ENCODE results near the gene ACOXL. TPM values are rescaled to one million over a fixed set of nuclear protein-coding genes. Genes with fewer than 3 reads are reported as not detected.
A peak's percentile ranks its signal among the peaks of the same experiment; 100 is the strongest.

ACOXL gene
- total RNA-seq, 3 donors from 2014 or later, result 0.24 to 0.32 (median 0.30) TPM

- no peaks in the 10 kb centered on the region for H3K9me3 Mint-ChIP-seq
- peaks cover 35% of the 10 kb centered on the region for H3K4me1 Mint-ChIP-seq (ENCODE audit: low read depth)
- peak; percentile 69 to 80 for ATAC-seq
- H3K4me3 Mint-ChIP-seq, result no peak overlapping the region
- H3K27me3 Mint-ChIP-seq (ENCODE audit: low read depth), result peaks cover 20% of the 10 kb centered on the region
- H3K36me3 Mint-ChIP-seq (ENCODE audit: insufficient read depth), result no peaks in the 10 kb centered on the region
- DNase-seq, result no peak
Observed at GRCh38 chr2:110865188-110865587, 132.8 kb downstream of the ACOXL start.

DNA sequence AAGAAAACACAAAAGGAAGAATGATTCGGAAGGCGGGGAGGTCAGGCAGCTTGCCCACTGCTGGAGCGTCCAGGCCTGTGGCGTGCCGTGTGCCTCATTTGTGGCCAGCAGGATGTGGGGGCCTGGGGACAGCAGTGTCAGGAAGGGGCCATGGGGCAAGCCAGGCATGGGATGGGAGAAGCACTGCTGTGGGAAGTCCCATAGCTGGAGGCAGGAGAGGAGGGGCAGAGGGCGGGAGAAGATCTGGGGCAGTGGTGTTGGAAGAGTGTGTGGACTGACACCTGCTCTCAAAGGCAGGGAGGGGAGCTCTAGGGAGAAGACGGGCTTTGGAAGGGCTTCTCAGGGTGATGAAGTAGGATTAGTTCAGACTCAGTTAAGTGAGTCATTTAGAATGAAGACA lies 133.7 kb downstream of the ACOXL start:
- H3K4me3 Mint-ChIP-seq, result no peak overlapping the region
- H3K27me3 Mint-ChIP-seq (ENCODE audit: low read depth), result peaks cover 17% of the 10 kb centered on the region
- H3K9me3 Mint-ChIP-seq, result no peaks in the 10 kb centered on the region
- peaks cover 27% of the 10 kb centered on the region for H3K4me1 Mint-ChIP-seq (ENCODE audit: low read depth)
- ATAC-seq, result peak; percentile 11 to 12
- H3K36me3 Mint-ChIP-seq (ENCODE audit: insufficient read depth), result no peaks in the 10 kb centered on the region
- no peak for DNase-seq

- peaks cover 26% of the 10 kb centered on the region for H3K4me1 Mint-ChIP-seq (ENCODE audit: low read depth)
- H3K9me3 Mint-ChIP-seq, result no peaks in the 10 kb centered on the region
- ATAC-seq, result peak; percentile 80 to 91
Observed at GRCh38 chr2:110866466-110866865, 134.1 kb downstream of the ACOXL start.

DNA sequence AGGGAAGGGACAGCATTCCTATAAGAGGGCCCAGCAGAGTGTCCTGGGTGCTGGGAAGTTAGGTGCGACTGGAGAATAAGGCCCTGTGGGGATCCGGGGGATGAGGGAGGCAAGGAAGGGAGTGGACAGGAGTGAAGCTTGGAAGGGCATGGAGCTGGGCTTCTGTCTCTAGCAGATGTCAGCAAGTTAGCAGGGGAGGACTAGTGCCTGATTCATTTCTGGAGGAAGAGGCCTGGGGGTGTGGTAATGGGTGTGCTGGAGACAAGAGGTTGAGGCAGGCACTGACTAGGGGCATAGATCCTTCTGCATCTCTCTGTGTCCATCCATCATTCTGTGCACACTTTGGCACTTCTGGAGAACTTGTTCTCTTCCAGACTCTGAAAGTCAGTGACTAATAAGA lies 134.7 kb downstream of the ACOXL start:
- peaks cover 26% of the 10 kb centered on the region for H3K4me1 Mint-ChIP-seq (ENCODE audit: low read depth)
- H3K9me3 Mint-ChIP-seq, result no peaks in the 10 kb centered on the region
- H3K4me3 Mint-ChIP-seq, result no peak overlapping the region
- peaks cover 10% of the 10 kb centered on the region for H3K27me3 Mint-ChIP-seq (ENCODE audit: low read depth)
- no peak for ATAC-seq
- no peak for DNase-seq
- no peaks in the 10 kb centered on the region for H3K36me3 Mint-ChIP-seq (ENCODE audit: insufficient read depth)

More at GRCh38 chr2:110866466-110866865, 134.1 kb downstream of the ACOXL start:
- DNase-seq, result no peak
- peaks cover 15% of the 10 kb centered on the region for H3K27me3 Mint-ChIP-seq (ENCODE audit: low read depth)
- H3K4me3 Mint-ChIP-seq, result no peak overlapping the region
- no peaks in the 10 kb centered on the region for H3K36me3 Mint-ChIP-seq (ENCODE audit: insufficient read depth)

DNA sequence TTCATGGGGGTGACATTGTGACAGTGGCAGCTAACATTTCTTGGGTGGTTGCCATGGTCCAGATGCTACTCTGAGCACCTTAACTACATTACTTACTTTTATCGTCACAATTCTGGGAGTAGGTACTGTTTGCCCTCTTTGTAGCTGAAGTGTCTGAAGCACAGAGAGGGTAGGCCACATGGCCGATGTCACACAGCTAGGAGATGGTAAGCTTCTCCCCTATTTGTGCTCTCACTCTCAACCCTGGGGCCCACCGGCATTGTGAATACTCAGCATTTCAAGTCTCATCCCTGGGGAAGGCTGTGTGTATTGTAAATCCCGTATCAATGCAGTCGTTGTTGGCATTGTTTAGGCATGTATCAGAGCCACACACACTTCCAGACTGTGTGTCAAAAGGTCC lies 136.6 kb downstream of the ACOXL start:
- H3K4me1 Mint-ChIP-seq (ENCODE audit: low read depth), result peaks cover 26% of the 10 kb centered on the region
- no peaks in the 10 kb centered on the region for H3K36me3 Mint-ChIP-seq (ENCODE audit: insufficient read depth)
- no peak overlapping the region for H3K4me3 Mint-ChIP-seq
- ATAC-seq, result no peak
- DNase-seq, result no peak
- peaks cover 10% of the 10 kb centered on the region for H3K27me3 Mint-ChIP-seq (ENCODE audit: low read depth)
- no peaks in the 10 kb centered on the region for H3K9me3 Mint-ChIP-seq

GRCh38 chr2:110869472-110870446 lies 137.4 kb downstream of the ACOXL start:
- H3K4me1 Mint-ChIP-seq (ENCODE audit: low read depth), result peaks cover 23% of the 10 kb centered on the region
- ATAC-seq, result no peak
- no peak for DNase-seq
- H3K4me3 Mint-ChIP-seq, result no peak overlapping the region
- H3K36me3 Mint-ChIP-seq (ENCODE audit: insufficient read depth), result no peaks in the 10 kb centered on the region
- no peaks in the 10 kb centered on the region for H3K9me3 Mint-ChIP-seq
- H3K27me3 Mint-ChIP-seq (ENCODE audit: low read depth), result peaks cover 10% of the 10 kb centered on the region

GRCh38 chr2:110870545-110870944 lies 138.2 kb downstream of the ACOXL start:
- no peaks in the 10 kb centered on the region for H3K36me3 Mint-ChIP-seq (ENCODE audit: insufficient read depth)
- H3K4me3 Mint-ChIP-seq, result no peak overlapping the region
- H3K4me1 Mint-ChIP-seq (ENCODE audit: low read depth), result peaks cover 15% of the 10 kb centered on the region
- ATAC-seq, result no peak
- H3K9me3 Mint-ChIP-seq, result no peaks in the 10 kb centered on the region
- peaks cover 10% of the 10 kb centered on the region for H3K27me3 Mint-ChIP-seq (ENCODE audit: low read depth)
- no peak for DNase-seq

DNA sequence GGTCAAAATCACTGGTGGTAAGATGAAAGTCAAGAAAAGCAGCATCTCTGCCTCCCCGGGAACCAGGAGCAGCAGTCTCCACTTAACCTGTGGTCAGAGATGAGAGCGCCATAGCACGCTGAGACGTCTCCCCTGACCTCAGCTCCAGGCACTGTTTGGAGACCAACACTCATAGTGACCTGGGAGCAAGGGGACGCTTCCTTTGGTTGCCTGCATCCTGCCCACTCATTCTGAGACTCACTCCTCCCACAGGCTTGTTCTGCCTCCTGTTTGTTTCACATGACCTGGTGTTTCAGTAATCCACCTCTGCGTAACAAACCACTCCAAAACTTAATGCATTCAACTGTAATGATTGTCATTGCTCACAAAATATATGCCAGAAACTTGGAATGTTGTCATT lies 139.3 kb downstream of the ACOXL start:
- H3K4me3 Mint-ChIP-seq, result no peak overlapping the region
- DNase-seq, result no peak
- H3K27me3 Mint-ChIP-seq (ENCODE audit: low read depth), result peaks cover 10% of the 10 kb centered on the region
- H3K36me3 Mint-ChIP-seq (ENCODE audit: insufficient read depth), result no peaks in the 10 kb centered on the region
- H3K9me3 Mint-ChIP-seq, result no peaks in the 10 kb centered on the region
- ATAC-seq, result peak; percentile 13 to 32
- peaks cover 5% of the 10 kb centered on the region for H3K4me1 Mint-ChIP-seq (ENCODE audit: low read depth)

- Mint-ChIP-seq H3K4me3 (no peak overlapping the region), H3K9me3 (no peaks in the 10 kb centered on the region), H3K27me3 (ENCODE audit: low read depth) (peaks cover 10% of the 10 kb centered on the region), H3K36me3 (ENCODE audit: insufficient read depth) (no peaks in the 10 kb centered on the region), H3K4me1 (ENCODE audit: low read depth) (peaks cover 2% of the 10 kb centered on the region)
- ATAC-seq (peak in 1 of 2 donors; percentile 7), DNase-seq (no peak)
Observed at GRCh38 chr2:110872521-110872920, 140.1 kb downstream of the ACOXL start.

DNA sequence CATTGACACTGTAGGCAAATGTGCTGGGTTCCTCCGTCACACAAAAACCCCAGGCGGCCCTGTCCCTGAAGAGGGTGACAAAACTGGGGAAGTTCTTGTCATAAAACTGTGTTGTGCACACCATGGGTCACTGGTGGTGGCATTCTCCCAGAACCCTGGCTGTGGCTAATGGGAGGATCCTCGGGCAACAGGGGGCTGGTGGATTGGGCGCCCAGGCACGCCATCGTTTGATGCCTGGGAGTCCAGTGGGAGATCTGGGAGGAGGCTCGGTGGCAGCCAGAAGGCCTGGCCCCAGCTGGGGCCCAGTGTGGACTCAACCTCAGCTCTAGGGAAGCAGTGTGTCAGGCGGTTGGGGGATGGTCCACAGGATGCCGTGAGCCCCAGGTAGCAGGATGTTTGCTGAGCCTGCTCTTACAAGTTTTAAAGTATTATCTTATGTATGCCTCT lies 140.7 kb downstream of the ACOXL start:
- Mint-ChIP-seq H3K4me3 (no peak overlapping the region), H3K36me3 (ENCODE audit: insufficient read depth) (no peaks in the 10 kb centered on the region), H3K4me1 (ENCODE audit: low read depth) (peaks cover 2% of the 10 kb centered on the region), H3K27me3 (ENCODE audit: low read depth) (peaks cover 12% of the 10 kb centered on the region), H3K9me3 (peaks cover 2% of the 10 kb centered on the region)
- DNase-seq (no peak), ATAC-seq (peak; percentile 58 to 66)

DNA sequence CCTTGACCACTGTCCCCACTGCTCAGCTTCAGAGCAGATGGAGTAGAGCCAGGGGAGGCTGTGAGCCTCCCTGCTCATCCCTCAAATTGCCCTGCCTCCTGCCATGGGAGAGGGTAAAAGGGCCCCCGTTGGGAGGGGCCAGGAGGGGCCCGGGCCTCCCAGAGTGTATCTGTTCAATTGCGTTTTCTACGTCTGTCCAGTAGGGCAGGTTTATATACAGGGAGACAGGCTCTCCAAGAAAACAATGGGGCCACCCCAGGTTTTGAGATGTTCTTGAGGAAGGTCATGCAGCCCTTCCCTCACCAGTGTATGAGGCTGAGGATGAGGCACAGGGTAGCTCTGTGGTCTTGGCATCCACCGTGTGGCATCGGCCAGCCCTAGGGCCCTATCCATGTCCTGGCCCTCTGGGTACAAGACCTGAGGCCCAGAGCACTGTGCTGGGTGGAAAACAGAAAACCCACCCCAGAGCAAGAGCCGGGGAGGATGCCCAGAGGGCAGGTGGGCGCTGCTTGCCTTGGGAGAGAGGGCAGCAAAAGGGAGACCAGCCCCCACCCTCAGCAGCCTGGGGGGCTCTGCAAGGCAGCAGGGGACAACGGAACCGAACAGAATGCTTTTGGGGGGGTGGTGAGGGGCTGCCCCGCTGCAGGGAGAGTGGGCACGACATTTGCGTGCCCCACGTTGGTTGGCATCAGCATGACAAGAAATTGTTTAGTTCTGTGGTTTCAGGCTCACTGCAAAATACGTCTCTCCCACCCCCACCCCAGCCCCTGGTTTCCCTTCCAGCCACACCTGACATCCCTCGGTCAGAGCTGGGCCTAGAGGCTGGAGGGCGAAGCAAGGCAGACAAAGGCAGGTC lies 141.5 kb downstream of the ACOXL start:
- Mint-ChIP-seq H3K4me3 (no peak overlapping the region), H3K4me1 (ENCODE audit: low read depth) (peaks cover 2% of the 10 kb centered on the region), H3K36me3 (ENCODE audit: insufficient read depth) (no peaks in the 10 kb centered on the region), H3K9me3 (peaks cover 5% of the 10 kb centered on the region), H3K27me3 (ENCODE audit: low read depth) (peaks cover 8% of the 10 kb centered on the region)
- DNase-seq (no peak), ATAC-seq (no peak)

DNA sequence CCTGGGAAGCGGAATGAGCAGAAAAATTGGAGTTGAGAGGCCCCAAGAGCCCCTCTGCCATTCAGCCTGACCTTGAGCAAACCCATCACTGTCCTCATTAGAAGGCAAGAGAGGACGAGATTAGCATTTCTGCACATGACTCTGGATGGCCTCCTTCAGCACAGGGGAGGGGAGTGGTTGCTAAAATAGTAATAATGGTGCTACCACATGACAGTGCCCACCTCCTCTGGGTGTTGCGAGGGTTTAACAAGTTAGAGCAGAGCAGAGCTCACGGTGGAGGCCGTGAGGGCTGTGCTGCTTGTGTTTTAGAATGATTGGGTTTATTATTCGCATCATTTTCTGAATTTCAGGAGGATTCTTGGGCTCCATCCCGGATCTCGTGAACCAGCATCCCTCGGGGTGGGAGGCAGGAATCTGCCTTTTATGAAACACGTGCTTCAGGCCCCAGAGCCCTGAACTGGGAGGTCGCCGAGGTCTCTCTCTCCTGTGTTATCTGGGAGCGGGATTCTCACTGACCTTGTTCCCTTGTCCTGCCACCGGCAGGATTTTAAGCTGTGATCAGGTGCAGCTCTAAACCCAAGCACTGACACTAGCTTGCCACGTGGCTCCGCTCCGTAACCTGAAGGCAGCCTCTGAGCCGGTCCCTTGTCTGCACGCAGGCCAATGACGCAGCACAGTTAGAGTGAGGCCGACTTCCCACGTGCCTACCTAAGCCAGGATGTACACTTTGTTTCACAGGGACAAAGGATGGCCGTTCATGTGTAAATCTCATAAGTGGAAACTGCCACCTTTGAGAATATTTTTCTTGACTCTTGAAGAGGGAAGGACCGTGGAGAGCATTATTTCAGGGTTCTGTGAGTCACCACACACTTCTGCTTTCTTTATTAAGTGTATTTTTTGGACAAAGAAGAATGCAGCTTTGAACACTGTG lies 142.3 kb downstream of the ACOXL start:
- Mint-ChIP-seq H3K36me3 (ENCODE audit: insufficient read depth) (no peaks in the 10 kb centered on the region), H3K4me1 (ENCODE audit: low read depth) (peaks cover 2% of the 10 kb centered on the region), H3K4me3 (no peak overlapping the region), H3K27me3 (ENCODE audit: low read depth) (peaks cover 11% of the 10 kb centered on the region), H3K9me3 (peaks cover 5% of the 10 kb centered on the region)
- DNase-seq (no peak), ATAC-seq (no peak)

- Mint-ChIP-seq H3K36me3 (ENCODE audit: insufficient read depth) (no peaks in the 10 kb centered on the region), H3K4me3 (no peak overlapping the region), H3K4me1 (ENCODE audit: low read depth) (peaks cover 2% of the 10 kb centered on the region), H3K9me3 (peaks cover 5% of the 10 kb centered on the region), H3K27me3 (ENCODE audit: low read depth) (peaks cover 13% of the 10 kb centered on the region)
- DNase-seq (no peak), ATAC-seq (no peak)
Observed at GRCh38 chr2:110875384-110875725, 143.0 kb downstream of the ACOXL start.

All from activated T-cell treated with anti-CD3 and anti-CD28 coated beads, Interleukin-2, amount 50 U/mL, for 4 hours (primary cell).